HG02610 (cell line): Measurements from ENCODE around the gene TMEM61.
"Not testable (repeated sequence)": the region's sequence is repeated elsewhere in the genome, so short reads cannot be mapped to it uniquely, and the experiment has no call there.

Source experiments
- ATAC-seq: cut with Tn5 transposase; IDR thresholded peaks from one replicate; pipeline ENCODE4 v1.9.1; 2021; ENCODE audit warnings: mild to moderate bottlenecking, moderate library complexity; ENCODE audit not compliant: unreplicated experiment

Gene TMEM61

DNA sequence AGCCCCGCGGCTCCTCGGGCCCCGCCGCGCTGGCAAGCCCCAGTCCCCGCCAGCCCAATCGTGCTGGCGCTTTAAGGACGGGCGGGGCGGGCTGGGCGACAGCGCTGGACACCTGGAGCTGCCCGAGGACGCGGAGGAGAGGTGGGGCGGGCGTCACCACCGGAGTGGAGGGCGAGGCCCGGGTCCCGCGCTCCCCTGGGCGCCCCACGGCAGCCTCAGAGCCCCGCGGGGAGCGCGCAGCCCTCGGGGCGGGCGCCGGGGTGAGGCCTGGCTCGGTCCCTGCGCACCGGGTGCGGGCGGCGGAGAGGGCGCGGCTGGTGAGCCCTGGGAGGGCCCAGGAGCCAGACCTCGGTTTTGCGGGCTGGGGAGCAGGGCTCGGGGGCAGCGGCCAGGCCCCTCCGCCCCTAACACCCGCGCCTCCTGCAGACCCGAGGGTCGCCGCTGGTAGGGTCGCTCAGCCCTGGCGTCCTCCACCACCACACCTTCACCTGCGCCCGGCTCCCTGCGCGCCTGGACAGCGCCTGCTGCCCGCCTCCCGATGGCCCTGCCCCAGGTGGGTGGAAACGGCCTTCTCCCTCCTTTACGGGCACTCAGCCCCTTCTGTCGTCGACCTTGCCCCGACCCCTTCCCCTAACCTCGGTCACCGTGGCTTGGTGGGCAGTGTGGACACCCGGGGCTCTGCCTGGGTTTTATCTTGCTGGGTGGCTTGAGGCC is at the start of gene TMEM61:
Gene TMEM61, plus strand, starts transcription at position 101 of the 714 bp plus-strand sequence. Its CDS starts 438 bp downstream, at position 539.
- no peak for ATAC-seq

DNA sequence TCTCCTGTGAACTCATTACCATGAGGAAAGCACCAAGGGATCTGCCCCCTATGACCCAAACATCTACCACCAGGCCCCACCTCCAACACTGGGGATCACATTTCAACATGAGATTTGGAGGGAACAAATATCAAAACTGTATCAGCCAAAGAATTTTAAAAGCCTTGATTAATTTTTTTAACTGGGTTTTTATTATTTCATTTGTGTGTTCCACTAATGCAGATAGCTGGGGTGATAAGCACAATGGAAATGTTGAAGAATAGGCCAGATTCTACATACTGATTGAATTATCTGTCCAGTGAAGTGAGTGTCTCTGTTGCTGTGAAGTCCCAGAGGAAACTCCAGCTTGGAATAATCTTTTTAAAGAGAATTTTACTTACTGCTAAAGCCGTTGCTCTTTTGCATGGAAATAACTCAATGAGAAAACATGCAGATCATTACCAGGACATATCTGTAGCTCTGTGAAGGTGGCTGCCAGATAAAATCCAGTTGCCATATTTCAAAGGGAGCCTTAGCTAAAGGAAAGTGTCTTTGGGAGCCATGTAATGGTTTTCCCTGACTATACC is 49.1 kb upstream of the TMEM61 start:
- no peak for ATAC-seq

DNA sequence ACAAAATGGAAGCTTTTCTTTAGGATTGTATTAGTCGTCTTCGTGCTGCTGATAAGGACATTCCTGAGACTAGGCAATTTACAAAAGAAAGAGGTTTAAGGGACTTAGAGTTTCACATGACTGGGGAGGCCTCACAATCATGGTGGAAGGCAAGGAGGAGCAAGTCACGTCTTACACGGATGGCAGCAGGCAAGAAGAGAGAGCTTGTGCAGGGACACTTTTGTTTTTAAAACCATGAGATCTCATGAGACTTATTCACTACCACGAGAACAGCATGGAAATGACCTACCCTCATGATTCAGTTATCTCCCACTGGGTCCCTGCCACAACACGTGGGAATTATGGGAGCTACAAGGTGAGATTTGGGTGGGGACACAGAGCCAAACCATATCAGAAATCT is 46.3 kb upstream of the TMEM61 start:
- not testable (repeated sequence) for ATAC-seq

DNA sequence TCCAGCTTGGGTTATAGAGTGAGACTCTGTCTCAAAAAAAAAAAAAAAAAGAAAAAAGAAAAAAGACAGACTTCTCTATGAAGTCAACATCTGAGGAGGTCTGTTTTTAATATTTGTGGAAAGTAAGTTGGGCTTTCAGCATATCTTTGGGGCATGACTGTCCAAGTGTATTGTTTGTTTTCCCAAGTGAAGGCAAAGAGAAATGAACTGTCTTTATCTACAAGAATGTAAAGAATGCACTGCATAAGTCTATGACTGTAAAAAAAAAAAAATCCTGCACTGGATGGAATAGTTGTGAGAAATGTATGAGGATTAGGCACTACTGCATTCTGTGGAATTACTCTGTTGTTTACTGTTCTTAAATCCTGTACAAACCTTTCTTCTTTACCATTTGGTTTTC is 45.6 kb upstream of the TMEM61 start:
- ATAC-seq: no peak

DNA sequence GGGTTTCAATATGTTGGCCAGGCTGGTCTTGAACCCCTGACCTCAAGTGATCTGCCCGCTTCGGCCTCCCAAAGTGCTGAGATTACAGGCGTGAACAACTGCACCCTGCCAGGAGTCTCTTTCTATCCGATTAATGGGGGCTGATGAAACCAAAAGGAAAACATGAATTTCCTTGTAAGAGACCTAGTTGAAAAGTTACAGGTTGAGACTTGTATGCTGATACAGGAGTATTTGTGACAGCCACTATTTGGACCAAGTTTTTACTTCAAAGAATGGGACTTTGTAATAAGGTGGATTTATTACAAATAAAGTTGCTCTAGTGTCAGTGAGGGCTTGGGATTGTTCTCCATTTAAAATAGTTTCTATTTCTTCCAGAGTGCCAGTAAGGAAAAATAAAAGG is 43.6 kb upstream of the TMEM61 start:
- no peak for ATAC-seq

DNA sequence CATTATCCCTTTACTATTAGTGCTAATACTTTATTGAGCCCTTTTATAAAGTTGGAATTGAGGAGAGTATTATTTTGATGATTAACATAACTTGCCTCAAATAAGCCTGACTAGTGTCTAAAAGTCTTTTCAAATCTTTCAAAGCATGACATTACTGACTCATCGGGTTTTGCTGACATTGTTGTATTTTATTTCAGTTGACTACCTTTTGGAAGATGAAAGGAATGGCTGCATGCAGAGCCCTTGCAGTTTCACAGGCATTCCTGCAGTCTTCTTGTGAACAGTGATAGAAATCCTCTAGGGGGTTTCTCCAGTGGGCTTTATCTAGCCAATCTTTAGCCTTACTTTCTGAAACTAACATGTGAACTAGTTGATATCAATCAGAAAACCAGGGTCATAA is 43.0 kb upstream of the TMEM61 start:
- ATAC-seq: no peak

DNA sequence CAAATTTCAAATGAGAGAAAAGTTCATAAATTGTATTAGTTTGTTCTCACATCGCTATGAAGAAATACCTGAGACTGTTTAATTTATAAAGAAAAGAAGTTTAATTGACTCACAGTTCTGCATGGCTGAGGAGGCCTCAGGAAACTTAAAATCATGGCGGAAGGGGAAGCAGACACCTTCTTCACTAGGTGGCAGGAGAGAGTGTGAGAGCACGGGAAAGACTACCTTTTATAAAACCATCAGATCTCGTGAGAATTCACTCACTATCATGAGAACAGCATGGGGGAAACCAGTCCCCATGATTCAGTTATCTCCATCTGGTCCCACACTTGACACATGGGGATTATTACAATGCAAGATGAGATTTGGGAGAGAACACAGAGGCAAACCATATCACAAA is 41.5 kb upstream of the TMEM61 start:
- ATAC-seq: not testable (repeated sequence)

DNA sequence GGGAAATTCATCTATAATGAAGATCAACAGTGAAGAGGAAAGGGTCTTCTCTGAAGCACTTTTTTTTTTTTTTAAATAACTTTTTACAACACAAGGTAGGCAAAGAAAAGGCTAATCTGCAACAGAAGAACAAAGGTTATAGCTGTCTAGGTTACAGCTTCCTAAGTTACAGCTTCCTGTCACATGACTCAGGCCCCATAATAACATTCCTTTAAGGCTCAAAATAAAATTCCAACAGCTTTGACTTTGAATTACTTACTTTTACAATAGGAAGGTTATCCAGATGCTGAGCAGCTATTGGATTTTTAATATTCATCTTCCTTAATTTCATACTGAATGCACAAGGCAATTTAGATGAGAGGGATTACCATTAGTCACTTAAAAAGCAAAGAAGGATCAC is 40.4 kb upstream of the TMEM61 start:
- no peak for ATAC-seq

DNA sequence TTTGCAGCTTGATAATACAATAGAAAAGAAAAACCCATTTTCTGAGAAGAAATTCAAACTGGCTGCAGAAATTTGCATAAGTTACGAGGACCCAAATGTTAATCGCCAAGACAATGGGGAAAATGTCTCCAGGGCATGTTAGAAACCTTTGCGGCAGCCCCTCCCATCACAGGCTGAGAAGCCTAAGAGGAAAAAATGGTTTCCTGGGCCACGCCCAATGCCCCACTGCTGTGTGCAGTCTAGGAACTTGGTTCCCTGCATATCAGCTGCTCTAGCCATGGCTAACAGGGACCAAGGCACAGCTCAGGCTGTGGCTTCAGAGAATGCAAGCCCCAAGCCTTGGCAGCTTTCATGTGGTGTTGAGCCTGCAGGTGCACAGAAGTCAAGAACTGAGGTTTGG is 37.5 kb upstream of the TMEM61 start:
- ATAC-seq: no peak

DNA sequence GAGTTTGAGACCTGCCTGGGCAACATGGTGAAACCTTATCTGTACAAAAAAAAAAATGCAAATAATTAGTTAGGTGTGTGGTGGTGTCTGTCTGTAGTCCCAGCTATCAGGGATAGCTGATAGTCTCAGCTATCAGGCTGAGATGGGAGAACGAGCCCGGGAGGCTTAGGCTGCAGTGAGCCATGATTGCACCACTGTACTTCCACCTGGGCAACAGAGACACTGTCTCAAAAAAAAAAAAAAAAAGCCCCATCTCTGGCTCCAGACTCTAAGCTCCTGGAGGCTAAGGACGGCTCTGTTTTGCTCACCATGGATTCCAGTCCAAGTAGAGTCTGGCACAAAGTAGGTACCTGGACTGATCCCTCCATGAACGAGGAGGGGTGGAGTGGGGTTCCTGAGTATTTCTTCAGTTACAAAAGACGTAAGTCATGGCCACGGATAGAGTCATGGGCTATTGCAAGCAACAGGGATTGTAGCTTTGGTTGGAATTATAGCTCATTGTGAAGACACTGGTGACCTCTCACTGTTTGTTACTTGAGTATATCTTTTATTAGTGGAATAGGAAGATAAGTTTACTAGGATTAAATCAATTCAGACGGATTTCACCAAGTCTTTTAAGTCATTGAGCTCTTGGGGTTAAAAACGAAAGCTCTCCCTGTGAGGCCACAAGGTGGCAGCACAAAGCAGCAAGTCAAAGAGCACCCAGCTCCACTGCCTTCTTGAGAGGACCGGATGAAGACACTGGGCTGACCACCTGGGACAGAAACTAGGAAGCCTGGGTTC is 35.6 kb upstream of the TMEM61 start:
- ATAC-seq: peak; percentile 62

DNA sequence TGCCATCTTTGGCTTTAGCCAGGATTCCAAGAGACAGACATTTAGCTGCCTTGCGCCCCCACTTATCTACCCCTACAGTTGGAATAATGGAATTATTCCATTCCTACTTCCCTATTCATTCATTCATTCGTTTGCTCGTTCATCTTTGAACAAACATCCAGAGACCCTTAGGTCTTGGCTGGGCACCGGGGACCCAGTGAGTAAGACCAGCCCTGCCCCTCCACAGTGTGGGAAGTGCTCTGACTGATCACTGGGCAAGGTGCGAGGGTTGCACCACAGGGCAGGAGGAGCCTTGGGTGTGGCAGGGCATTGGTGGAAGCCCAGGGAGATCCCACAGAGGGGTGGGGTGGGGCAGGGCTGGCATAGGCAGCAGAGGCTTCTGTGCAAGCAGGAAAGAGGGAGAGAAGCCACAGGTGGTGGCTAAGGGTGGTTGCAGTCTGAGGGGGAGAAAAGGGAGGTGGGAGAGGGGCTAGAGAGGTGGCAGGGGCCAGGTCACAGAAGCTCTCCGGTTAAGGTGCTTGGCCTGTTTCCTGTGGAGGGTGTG is 35.0 kb upstream of the TMEM61 start:
- ATAC-seq: no peak

DNA sequence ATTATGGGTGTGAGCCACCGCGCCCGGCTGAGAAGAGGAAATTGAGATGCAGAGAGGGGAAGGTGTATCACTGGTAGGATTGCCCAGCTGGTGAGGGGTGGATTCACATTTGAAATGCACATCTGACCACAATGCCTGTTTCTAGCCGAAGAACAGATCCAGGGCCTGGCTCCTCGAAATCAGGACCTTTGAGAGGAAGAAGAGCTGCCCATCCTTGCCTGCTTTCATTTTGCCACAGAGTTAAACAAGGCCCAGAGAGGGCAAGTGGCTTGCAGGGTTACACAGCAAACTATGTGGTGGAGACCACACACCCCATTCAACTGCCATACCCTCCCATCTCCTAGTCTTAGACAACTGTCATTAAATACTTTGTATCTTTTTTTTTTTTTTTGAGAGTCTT is 32.9 kb upstream of the TMEM61 start:
- ATAC-seq: no peak

DNA sequence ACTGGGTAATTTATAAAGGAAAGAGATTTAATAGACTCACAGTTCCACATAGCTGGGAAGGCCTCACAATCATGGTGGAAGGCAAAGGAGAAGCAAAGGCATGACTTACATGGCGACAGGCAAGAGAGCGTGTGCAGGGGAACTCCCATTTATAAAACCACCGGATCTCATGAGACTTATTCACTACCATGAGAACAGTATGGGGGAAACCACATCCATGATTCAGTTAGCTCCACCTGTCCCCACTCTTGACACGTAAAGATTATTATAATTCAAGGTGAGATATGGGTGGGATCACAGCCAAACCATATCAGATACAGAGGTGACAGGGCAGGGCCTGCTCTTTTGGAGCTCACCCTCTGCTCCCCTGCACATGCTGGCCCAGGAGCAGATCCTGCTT is 31.4 kb upstream of the TMEM61 start:
- ATAC-seq: no peak

DNA sequence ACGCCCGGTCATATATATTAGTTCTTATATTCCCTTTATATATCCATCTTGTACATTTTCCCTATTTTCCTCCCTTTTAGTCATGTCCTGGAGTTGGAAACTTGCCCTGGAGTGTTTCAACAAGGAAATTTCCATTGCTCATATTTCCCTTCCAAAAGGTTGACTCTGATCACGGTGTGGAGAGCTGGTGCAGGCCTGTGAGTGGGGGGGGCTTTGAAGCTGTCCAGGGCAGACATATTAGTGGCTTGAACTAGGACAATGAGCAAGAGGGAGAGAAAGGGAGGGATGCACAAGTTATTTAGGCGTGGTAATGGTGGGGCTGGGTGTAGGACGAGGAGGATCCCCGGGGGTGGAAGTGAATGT is 30.4 kb upstream of the TMEM61 start:
- no peak for ATAC-seq

DNA sequence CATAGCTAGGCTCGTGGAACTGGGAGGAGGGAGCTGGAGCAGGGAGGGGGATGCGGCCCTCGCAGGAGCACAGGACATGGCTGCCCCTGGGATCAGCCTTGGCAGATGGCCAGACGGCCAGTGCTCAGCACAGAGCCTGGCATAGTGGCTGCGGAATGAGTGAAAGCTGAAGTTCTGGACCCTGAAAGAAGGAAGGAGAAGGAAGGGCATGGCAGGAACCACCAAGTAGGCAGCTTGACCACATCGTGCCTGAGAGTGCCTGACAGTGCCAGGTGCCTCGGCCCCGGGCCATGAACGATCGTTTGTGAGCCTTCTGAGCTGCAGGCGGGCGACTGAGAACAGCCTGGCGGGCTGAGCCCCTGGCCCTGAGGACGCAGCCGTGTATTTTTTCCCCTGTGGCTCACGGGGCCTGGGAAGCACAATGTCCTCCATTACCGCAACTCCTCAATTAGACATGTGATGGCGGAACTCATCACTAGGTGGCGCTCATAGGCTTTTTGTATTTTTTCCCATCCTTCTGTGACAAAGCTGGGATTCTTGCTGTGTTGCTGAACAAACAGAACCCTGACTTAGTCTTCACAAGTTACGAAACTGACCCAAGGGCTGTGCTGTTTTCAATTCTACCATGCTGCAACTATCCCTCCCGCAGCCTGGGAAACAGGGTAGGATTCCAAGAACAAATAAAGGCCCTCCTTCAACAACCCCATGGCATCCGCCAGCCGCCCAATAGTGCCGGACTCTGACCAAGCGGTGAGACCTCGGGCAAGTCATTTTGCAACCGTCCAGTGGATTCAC is 29.9 kb upstream of the TMEM61 start:
- no peak for ATAC-seq

DNA sequence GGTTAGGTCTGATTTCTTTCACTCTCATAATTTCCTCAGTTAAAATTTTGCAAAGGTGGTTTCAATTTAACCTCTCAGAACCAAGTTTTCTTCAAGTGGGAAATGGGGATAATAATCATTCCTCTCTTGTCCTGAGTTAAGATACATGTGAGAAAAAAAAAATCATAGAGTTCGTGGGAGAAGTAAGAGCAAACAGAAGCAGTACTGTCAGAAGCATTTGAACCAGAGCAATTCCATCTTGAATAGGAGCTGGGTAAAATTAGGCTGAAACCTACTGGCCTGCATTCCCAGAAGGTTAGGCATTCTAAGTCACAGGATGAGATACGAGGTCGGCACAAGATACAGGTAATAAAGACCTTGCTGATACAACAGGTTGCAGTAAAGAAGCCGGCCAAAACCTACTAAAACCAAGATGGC is 28.6 kb upstream of the TMEM61 start:
- no peak for ATAC-seq

DNA sequence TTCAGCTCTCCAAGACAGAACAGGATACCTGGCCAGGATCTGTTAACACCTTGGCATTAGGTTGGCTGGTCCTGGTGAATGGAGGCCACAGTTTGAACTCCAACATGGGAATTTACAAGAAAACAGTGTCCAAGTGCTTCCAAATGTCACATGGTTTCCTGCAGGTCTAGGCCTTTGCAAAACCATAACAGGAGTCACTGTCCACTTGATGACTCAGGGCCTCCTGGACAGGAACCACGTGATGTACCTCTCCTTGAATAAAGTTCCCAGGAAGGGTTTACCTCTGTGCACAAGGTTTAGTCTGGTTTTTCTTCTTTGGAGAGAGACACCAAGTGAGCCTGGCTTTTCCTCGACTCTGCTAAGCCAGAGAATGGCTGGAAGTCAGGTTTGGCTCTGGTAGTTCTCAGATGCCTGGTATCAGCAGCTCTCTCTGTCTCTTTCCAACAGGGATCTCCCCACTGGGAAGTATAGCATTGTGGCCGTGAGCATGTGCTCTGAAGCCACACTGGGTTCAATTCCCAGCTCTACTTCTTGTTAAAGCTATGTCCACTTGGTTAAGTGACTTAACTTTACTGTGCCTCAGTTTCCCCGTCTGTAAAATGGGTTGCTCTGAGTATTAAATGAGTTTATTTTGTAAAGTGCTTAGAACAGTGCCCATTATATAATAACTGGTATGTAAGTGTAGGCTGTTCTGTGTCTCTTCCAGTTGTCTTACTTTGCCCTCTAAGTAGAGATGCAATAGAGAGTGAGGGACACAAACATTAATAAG is 27.3 kb upstream of the TMEM61 start:
- no peak for ATAC-seq

DNA sequence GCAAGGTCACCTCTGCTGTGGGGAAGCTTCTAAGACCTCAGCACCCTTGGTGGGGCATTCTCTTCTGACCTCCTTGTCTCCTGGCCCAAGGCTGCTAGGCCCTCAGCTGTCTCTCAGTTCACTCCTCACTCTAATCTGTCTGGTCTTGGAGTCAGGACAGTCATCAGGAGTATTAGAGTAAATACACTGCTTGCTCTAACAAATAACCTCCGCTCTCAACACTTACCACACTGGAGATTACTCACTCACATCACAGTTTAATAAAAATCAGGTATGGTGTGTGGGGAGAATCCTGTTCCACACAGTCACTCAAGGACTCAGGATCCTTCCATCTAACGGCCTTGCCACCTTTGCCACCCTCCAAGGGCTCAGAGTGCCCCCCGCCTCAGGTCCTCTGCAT is 26.6 kb upstream of the TMEM61 start:
- ATAC-seq: no peak

DNA sequence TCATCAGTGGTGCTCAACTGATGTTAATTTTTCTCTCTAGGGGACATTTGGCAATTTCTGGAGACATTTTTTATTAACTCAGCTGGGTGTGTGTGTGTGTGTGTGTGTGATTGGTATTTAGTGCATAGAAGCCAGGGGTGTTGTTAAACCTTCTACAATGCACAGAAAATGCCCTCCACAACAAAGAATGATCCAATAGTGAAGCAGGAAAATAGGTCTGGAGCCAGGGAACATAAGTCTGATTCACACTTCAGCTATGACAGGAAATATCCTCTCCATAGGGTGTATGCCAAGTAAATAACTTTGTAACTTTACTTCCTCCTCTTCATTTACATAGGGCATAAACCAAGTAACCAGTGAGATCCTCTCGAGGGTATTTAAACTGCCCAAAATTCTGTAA is 25.1 kb upstream of the TMEM61 start:
- ATAC-seq: no peak

DNA sequence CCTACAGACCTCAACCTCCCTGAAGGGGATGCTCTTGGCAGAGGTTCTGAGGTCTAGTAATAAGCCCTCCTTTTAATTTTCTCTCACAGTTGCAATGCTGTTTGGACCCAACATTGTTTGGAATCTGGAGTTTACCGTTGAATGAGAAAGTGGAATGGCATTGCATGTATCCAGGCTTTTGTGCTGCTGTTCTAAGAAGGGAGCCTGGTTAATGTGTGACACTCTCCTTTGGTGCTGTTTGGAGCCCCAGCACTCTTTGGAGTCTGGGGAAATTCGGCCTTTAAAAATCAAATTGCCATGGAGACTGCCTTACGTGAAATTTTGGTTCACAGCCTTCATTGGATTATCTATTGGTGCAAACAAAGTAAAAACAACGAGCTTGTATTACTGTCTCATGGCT is 23.7 kb upstream of the TMEM61 start:
- no peak for ATAC-seq
